H9 (cell line): ENCODE measurements around the gene DRD4. TPM values are rescaled to one million over a fixed set of nuclear protein-coding genes. Genes with fewer than 3 reads are reported as not detected.

Experiments used
- DNase-seq: peaks from one replicate; pipeline ENCODE4 v3.0.0-alpha.2; 2017
- H2AFZ ChIP-seq: one replicate; pipeline ENCODE4 v1.6.1; 2013; ENCODE audit warnings: mild to moderate bottlenecking, low read length, control low read depth, moderate library complexity
- H2AK5ac ChIP-seq: 2 replicates; pipeline ENCODE4 v1.6.1; 2013; ENCODE audit warnings: low read length, control low read depth, mixed read lengths; ENCODE audit not compliant: insufficient read length
- H2BK120ac ChIP-seq: one replicate; pipeline ENCODE4 v1.6.1; 2013; ENCODE audit warnings: low read depth, mild to moderate bottlenecking, low read length, control low read depth, inconsistent platforms; ENCODE audit not compliant: poor library complexity, severe bottlenecking
- H2BK12ac ChIP-seq: 2 replicates; pipeline ENCODE4 v1.6.1; 2013; ENCODE audit warnings: low read length, control low read depth, mixed read lengths, low read depth; ENCODE audit not compliant: insufficient read length
- H2BK15ac ChIP-seq: 2 replicates; pipeline ENCODE4 v1.6.1; 2013; ENCODE audit warnings: low read depth, low read length, control low read depth
- H2BK20ac ChIP-seq: one replicate; pipeline ENCODE4 v1.6.1; 2013; ENCODE audit warnings: low read depth, mild to moderate bottlenecking, low read length, control low read depth, inconsistent platforms; ENCODE audit not compliant: poor library complexity, severe bottlenecking
- H2BK5ac ChIP-seq: 2 replicates; pipeline ENCODE4 v1.6.1; 2013; ENCODE audit warnings: low read length, control low read depth, mixed read lengths; ENCODE audit not compliant: insufficient read length
- H3K14ac ChIP-seq: 2 replicates; pipeline ENCODE4 v1.6.1; 2013; ENCODE audit warnings: low read length, control low read depth; ENCODE audit not compliant: insufficient read depth
- H3K18ac ChIP-seq: 2 replicates; pipeline ENCODE4 v1.6.1; 2013; ENCODE audit warnings: low read depth, mild to moderate bottlenecking, mixed read lengths, low read length, control low read depth; ENCODE audit not compliant: insufficient read length
- H3K23ac ChIP-seq: 2 replicates; pipeline ENCODE4 v1.6.1; 2013; ENCODE audit warnings: low read length, control low read depth, mixed read lengths, low read depth; ENCODE audit not compliant: insufficient read length
- H3K23me2 ChIP-seq: 2 replicates; pipeline ENCODE4 v1.6.1; 2013; ENCODE audit warnings: low read depth, mild to moderate bottlenecking, mixed read lengths, low read length, control low read depth; ENCODE audit not compliant: insufficient read length, poor library complexity, severe bottlenecking
- H3K27ac ChIP-seq: 2 replicates; pipeline ENCODE4 v1.5.1; 2013; ENCODE audit warnings: low read length, control low read depth, mixed read lengths, low read depth; ENCODE audit not compliant: insufficient read length
- H3K27me3 ChIP-seq: 2 replicates; pipeline ENCODE4 v1.6.1; 2013; ENCODE audit warnings: low read length, control low read depth, inconsistent platforms; ENCODE audit not compliant: insufficient read depth
- H3K4ac ChIP-seq: 2 replicates; pipeline ENCODE4 v1.6.1; 2013; ENCODE audit warnings: low read depth, mild to moderate bottlenecking, control low read depth, inconsistent platforms, low read length, moderate library complexity
- H3K4me1 ChIP-seq: 2 replicates; pipeline ENCODE4 v1.6.1; 2013; ENCODE audit warnings: low read length, control low read depth, inconsistent platforms; ENCODE audit not compliant: insufficient read depth
- H3K4me2 ChIP-seq: 2 replicates; pipeline ENCODE4 v1.6.1; 2013; ENCODE audit warnings: low read length, control low read depth, mixed read lengths; ENCODE audit not compliant: insufficient read length, insufficient read depth
- H3K56ac ChIP-seq: 2 replicates; pipeline ENCODE4 v1.6.1; 2013; ENCODE audit warnings: low read depth, mild to moderate bottlenecking, mixed read lengths, low read length, control low read depth; ENCODE audit not compliant: insufficient read length
- H3K79me1 ChIP-seq: 2 replicates; pipeline ENCODE4 v1.6.1; 2013; ENCODE audit warnings: low read depth, mild to moderate bottlenecking, moderate library complexity, low read length, control low read depth, inconsistent platforms; ENCODE audit not compliant: insufficient read depth, poor library complexity, severe bottlenecking
- H3K79me2 ChIP-seq: 2 replicates; pipeline ENCODE4 v1.6.1; 2013; ENCODE audit warnings: low read length, control low read depth, inconsistent platforms; ENCODE audit not compliant: insufficient read depth
- H3K9ac ChIP-seq: 2 replicates; pipeline ENCODE4 v1.6.1; 2013; ENCODE audit warnings: low read length, control low read depth, mixed read lengths; ENCODE audit not compliant: insufficient read length; ENCODE audit errors: extremely low read depth
- H3K9me3 ChIP-seq: one replicate; pipeline ENCODE4 v1.6.1; 2013; ENCODE audit warnings: low read depth, low read length, inconsistent platforms; ENCODE audit not compliant: control insufficient read depth
- H3T11ph ChIP-seq: one replicate; pipeline ENCODE4 v1.6.1; 2013; ENCODE audit warnings: mild to moderate bottlenecking, low read length, control low read depth, inconsistent platforms
- H4K20me1 ChIP-seq: one replicate; pipeline ENCODE4 v1.6.1; 2013; ENCODE audit not compliant: control insufficient read depth, insufficient read length, insufficient read depth
- H4K5ac ChIP-seq: 2 replicates; pipeline ENCODE4 v1.6.1; 2013; ENCODE audit warnings: low read depth, mild to moderate bottlenecking, mixed read lengths, low read length, control low read depth; ENCODE audit not compliant: insufficient read length
- H4K8ac ChIP-seq: replicated peaks from 2 replicates; pipeline ENCODE4 v1.6.1; 2013; ENCODE audit warnings: low read length, control low read depth, mixed read lengths, low read depth; ENCODE audit not compliant: insufficient read length
- H4K91ac ChIP-seq: 2 replicates; pipeline ENCODE4 v1.6.1; 2013; ENCODE audit warnings: low read depth, mild to moderate bottlenecking, moderate library complexity, mixed read lengths, low read length, control low read depth; ENCODE audit not compliant: insufficient read length
- H3K27ac Mint-ChIP-seq, 3 experiments: 2 replicates in 2 of 3; 3 replicates in 1 of 3; pipeline ENCODE4 v1.8.0; 2020 to 2021; ENCODE audit warnings: mixed read lengths in 3 of 3, mild to moderate bottlenecking in 1 of 3, moderate library complexity in 1 of 3
- H3K27me3 Mint-ChIP-seq: 2 replicates; pipeline ENCODE4 v1.8.0; 2021; ENCODE audit warnings: low read depth, mild to moderate bottlenecking, moderate library complexity, mixed read lengths
- H3K36me3 Mint-ChIP-seq, 3 experiments: 2 replicates in 2 of 3; 3 replicates in 1 of 3; pipeline ENCODE4 v1.8.0; 2020 to 2021; ENCODE audit warnings: low read depth in 3 of 3, mixed read lengths in 3 of 3; ENCODE audit not compliant: insufficient read depth in 1 of 3
- H3K4me1 Mint-ChIP-seq, 2 experiments: 2 replicates each; pipeline ENCODE4 v1.8.0; 2020; ENCODE audit warnings: mixed read lengths in 2 of 2
- H3K4me3 Mint-ChIP-seq, 2 experiments: 2 replicates in 1 of 2; 3 replicates in 1 of 2; pipeline ENCODE4 v1.8.0; 2020 to 2021; ENCODE audit warnings: mild to moderate bottlenecking in 2 of 2, mixed read lengths in 2 of 2, moderate library complexity in 1 of 2
- H3K9me3 Mint-ChIP-seq, 2 experiments: 2 replicates in 1 of 2; 3 replicates in 1 of 2; pipeline ENCODE4 v1.8.0; 2020; ENCODE audit warnings: mild to moderate bottlenecking in 2 of 2, mixed read lengths in 2 of 2, moderate library complexity in 1 of 2
- CTCF ChIP-seq: fragments of 200-600 bp; sonication (generic); conservative IDR thresholded peaks from 3 replicates; pipeline ENCODE4 v1.8.0; 2021; ENCODE audit warnings: antibody characterized with exemption, mild to moderate bottlenecking
- WGBS: extraction: QIAGEN DNeasy Blood & Tissue Kit; methylation state at CpG from one replicate; pipeline ENCODE4 v1.1.7; 2013; ENCODE audit warnings: missing lambda C conversion rate, low lambda C conversion rate, mixed read lengths; ENCODE audit not compliant: insufficient read length; ENCODE audit errors: extremely low coverage; 5-methylcytosine and 5-hydroxymethylcytosine counted together
- total RNA-seq: library from RNA; stranded (reverse); gene quantifications from 2 replicates; pipeline ENCODE4 v1.2.1, GENCODE V29; 2021

DRD4 gene
- total RNA-seq, 1 experiment from 2014 or later, result 6.8 TPM

GRCh38 chr11:601573-602245, 35.4 kb upstream of the DRD4 start:
- H2BK20ac ChIP-seq, result no peak overlapping the region
- Mint-ChIP-seq H3K36me3 (peaks cover 39 to 71% (median 71%) of the 10 kb centered on the region in 3 experiments; a peak in 6 of 7 replicates), H3K27ac (peak overlapping the region in 1 of 3 experiments; percentile 45; a peak in 2 of 7 replicates), H3K27me3 (0 out of 2 replicates have a peak, but pooled peaks cover 2% of the 10 kb centered on the region), H3K9me3 (no peaks in the 10 kb centered on the region; a peak in 1 of 5 replicates), H3K4me1 (no peaks in the 10 kb centered on the region), H3K4me3 (no peak overlapping the region)
- H4K5ac ChIP-seq, result no peak overlapping the region
- no peaks in the 10 kb centered on the region for H3K27me3 ChIP-seq
- no peaks in the 10 kb centered on the region for H3K23me2 ChIP-seq
- no peak overlapping the region for H2BK15ac ChIP-seq
- H2BK120ac ChIP-seq, result no peak overlapping the region
- H3K4me2 ChIP-seq, result no peak overlapping the region
- no peak overlapping the region for H3K56ac ChIP-seq
- H3K79me2 ChIP-seq, result no peaks in the 10 kb centered on the region
- TF ChIP-seq CTCF, result no peak
- no peak overlapping the region for H3K18ac ChIP-seq
- H2BK12ac ChIP-seq, result no peak overlapping the region
- no peak overlapping the region for H3K23ac ChIP-seq
- H3K4me1 ChIP-seq, result no peaks in the 10 kb centered on the region
- H3K4ac ChIP-seq, result no peak overlapping the region
- H4K20me1 ChIP-seq, result peaks cover 3% of the 10 kb centered on the region
- WGBS, result no CpG with 5 or more reads among the region's 23 CpGs
- no peak overlapping the region for H2BK5ac ChIP-seq
- H3K14ac ChIP-seq, result no peak overlapping the region
- H4K8ac ChIP-seq, result no peak overlapping the region
- H4K91ac ChIP-seq, result no peak overlapping the region
- no peak overlapping the region for H2AFZ ChIP-seq
- H3K27ac ChIP-seq, result no peak overlapping the region
- no peaks in the 10 kb centered on the region for H3K79me1 ChIP-seq
- H3K9ac ChIP-seq, result no peak overlapping the region
- no peak overlapping the region for H3T11ph ChIP-seq
- no peak for DNase-seq
- H3K9me3 ChIP-seq, result no peaks in the 10 kb centered on the region
- H2AK5ac ChIP-seq, result no peak overlapping the region
